Tibial nerve (tissue), 4 donors: ENCODE results near the gene MOGAT2. TPM values are rescaled to one million over a fixed set of nuclear protein-coding genes. Genes with fewer than 3 reads are reported as not detected.

ENCODE experiments used
- DNase-seq, 2 donors: peaks; one replicate each; pipeline ENCODE4 v3.0.0-alpha.2; 2019; ENCODE audit warnings: low spot score in 2 of 2
- H3K27ac ChIP-seq, 4 donors: fragments of 200-600 bp; sonication (generic) in 3 of 4; one replicate each; pipeline ENCODE4 v1.5.1; 2017 to 2019; ENCODE audit warnings: mild to moderate bottlenecking in 1 of 4
- H3K27me3 ChIP-seq, 2 donors: fragments of 200-600 bp; sonication (generic) in 1 of 2; one replicate each; pipeline versions ENCODE4 v1.5.1 to v1.6.0; 2017 to 2019
- H3K36me3 ChIP-seq, 3 donors: fragments of 200-600 bp; sonication (generic); one replicate each; pipeline ENCODE4 v1.5.1; 2018 to 2019
- H3K4me1 ChIP-seq, 4 donors: fragments of 200-600 bp; sonication (generic) in 3 of 4; one replicate each; pipeline ENCODE4 v1.5.1; 2017 to 2019
- H3K4me3 ChIP-seq, 4 donors: fragments of 200-600 bp; sonication (generic) in 3 of 4; one replicate each; pipeline ENCODE4 v1.5.1; 2017 to 2019; ENCODE audit warnings: mild to moderate bottlenecking in 1 of 4, moderate library complexity in 1 of 4
- H3K9me3 ChIP-seq, 4 donors: fragments of 200-600 bp; sonication (generic) in 3 of 4; one replicate each; pipeline ENCODE4 v1.5.1; 2017 to 2019
- EP300 ChIP-seq, 2 donors: sonication (generic); formaldehyde crosslinking; IDR thresholded peaks; one replicate each; pipeline ENCODE4 v1.6.1; 2017; ENCODE audit warnings: antibody characterized with exemption in 2 of 2, mild to moderate bottlenecking in 1 of 2
- POLR2A ChIP-seq, 2 donors: fragments of 450-650 bp; IDR thresholded peaks; one replicate each; pipeline ENCODE4 v1.6.1; 2017; ENCODE audit warnings: antibody characterized with exemption in 2 of 2, mild to moderate bottlenecking in 2 of 2, moderate library complexity in 2 of 2
- WGBS, 2 donors: methylation state at CpG; one replicate each; pipeline ENCODE4 v1.1.5; 2018; 5-methylcytosine and 5-hydroxymethylcytosine counted together
- total RNA-seq, 4 donors: library from RNA; depleted of rRNA; stranded (reverse); fragments of >200 nt; gene quantifications; one replicate each; pipeline ENCODE4 v1.1.0, GENCODE V29; 2016
- TF ChIP-seq, protein P1 (sequence below), 5 experiments: fragments of 200-600 bp in 3 of 5; fragments of 450-650 bp in 2 of 5; sonication (generic) in 3 of 5; IDR thresholded peaks; one replicate each; pipeline ENCODE4 v1.5.1; 2016 to 2019; ENCODE audit warnings: antibody characterized with exemption in 5 of 5, mild to moderate bottlenecking in 3 of 5, moderate library complexity in 2 of 5

The MOGAT2 gene
- total RNA-seq, 4 donors from 2014 or later = not detected

DNA sequence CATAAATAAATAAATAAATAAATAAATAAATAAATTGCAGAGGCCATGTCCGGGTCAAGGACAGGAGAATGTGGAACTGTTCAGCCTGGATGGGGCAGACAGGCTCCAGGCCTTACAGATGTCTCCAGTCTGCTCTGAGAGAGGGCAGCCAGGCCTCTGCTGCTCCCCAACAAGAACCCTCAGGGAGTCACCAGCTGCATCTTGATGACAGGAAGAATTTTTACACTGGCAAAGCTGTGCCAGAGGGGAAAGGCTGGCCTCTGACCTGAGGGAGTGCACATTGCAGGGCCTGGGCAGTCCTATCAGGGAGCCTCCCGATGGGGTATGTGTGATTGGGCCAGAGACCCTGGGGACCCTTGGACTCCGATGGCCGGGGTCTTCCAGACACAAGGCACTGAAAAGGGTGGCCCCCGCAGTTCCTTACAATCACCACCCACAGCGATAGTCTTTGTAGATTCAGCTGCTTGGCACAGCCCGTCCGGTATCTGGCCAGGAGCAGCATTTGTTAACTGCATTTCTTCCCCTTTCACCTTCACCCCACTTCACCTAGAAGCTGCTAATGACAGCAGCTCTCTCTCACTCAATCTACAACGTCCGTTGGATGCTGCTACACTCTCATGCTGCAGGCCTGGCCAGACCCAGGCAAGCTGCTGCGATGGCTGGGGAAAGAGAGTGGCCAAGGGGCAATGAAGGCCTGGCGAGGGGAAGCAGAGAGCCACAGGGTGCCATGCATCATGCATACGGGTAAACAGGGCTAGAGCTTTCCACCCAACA, 8.1 kb downstream of the MOGAT2 start:
- TF ChIP-seq EP300 (IDR thresholded peaks at IDR 0.05) (no peak), POLR2A (IDR thresholded peaks at IDR 0.05) (no peak)
- TF ChIP-seq, protein P1, sequence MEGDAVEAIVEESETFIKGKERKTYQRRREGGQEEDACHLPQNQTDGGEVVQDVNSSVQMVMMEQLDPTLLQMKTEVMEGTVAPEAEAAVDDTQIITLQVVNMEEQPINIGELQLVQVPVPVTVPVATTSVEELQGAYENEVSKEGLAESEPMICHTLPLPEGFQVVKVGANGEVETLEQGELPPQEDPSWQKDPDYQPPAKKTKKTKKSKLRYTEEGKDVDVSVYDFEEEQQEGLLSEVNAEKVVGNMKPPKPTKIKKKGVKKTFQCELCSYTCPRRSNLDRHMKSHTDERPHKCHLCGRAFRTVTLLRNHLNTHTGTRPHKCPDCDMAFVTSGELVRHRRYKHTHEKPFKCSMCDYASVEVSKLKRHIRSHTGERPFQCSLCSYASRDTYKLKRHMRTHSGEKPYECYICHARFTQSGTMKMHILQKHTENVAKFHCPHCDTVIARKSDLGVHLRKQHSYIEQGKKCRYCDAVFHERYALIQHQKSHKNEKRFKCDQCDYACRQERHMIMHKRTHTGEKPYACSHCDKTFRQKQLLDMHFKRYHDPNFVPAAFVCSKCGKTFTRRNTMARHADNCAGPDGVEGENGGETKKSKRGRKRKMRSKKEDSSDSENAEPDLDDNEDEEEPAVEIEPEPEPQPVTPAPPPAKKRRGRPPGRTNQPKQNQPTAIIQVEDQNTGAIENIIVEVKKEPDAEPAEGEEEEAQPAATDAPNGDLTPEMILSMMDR (IDR thresholded peaks at IDR 0.05) = no peak
- H3K4me3 ChIP-seq = no peak overlapping the region
- 58 to 62% methylated on average over 13 of the region's 13 CpGs for WGBS, 2 donors

DNA sequence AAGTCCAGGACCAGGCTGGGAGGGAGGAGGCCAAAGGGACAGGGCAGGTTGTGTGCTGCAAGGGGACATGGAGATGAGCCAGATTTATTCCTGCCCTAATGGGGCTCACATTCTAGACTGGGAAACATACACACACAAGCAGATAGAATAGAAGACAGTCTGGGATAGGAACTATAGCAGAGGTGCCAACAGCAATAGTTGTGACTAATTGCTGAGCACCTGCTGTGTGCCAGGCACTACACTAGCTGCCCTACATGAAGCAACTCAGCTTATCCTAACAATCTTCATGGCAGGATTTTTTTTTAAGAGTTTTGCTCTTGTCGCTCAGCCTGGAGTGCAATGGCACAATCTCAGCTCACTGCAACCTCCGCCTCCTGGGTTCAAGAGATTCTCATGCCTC, 11.4 kb downstream of the MOGAT2 start:
- Histone ChIP-seq H3K27me3 (no peaks in the 10 kb centered on the region), H3K36me3 (no peaks in the 10 kb centered on the region), H3K4me1 (peaks cover 0 to 4% (median 0%) of the 10 kb centered on the region in 4 donors), H3K27ac (no peak overlapping the region), H3K4me3 (no peak overlapping the region), H3K9me3 (no peaks in the 10 kb centered on the region)
- WGBS, 2 donors = 93 to 97% methylated on average over 2 of the region's 2 CpGs
- DNase-seq = no peak
- TF ChIP-seq EP300 (IDR thresholded peaks at IDR 0.05) (no peak), POLR2A (IDR thresholded peaks at IDR 0.05) (no peak)
- TF ChIP-seq, protein P1 (IDR thresholded peaks at IDR 0.05) = no peak

More for the DNA sequence above, 8.1 kb downstream of the MOGAT2 start:
- H3K27me3 ChIP-seq = no peaks in the 10 kb centered on the region
- no peaks in the 10 kb centered on the region for H3K9me3 ChIP-seq
- no peak for DNase-seq
- H3K36me3 ChIP-seq = no peaks in the 10 kb centered on the region
- no peak overlapping the region for H3K27ac ChIP-seq
- H3K4me1 ChIP-seq = peaks cover 0 to 4% (median 0%) of the 10 kb centered on the region in 4 donors

DNA sequence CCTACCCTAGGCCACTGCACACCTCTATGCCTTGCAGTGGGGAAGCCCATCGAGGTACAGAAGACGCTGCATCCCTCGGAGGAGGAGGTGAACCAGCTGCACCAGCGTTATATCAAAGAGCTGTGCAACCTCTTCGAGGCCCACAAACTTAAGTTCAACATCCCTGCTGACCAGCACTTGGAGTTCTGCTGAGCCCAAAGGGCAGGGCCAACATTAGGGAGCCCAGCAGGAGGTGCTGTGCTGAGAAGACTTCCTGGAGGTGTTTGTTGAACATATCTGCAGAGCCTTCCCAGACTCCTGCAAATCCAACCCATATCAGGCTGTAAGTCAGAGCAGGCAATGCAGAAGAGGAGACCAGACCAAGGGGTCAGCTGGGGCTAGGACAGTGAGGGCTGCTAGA, 13.5 kb downstream of the MOGAT2 start:
- no peaks in the 10 kb centered on the region for H3K27me3 ChIP-seq
- TF ChIP-seq EP300 (IDR thresholded peaks at IDR 0.05) = no peak
- TF ChIP-seq, protein P1 (IDR thresholded peaks at IDR 0.05) = no peak
- no peak for TF ChIP-seq POLR2A (IDR thresholded peaks at IDR 0.05)
- H3K4me1 ChIP-seq = no peaks in the 10 kb centered on the region
- no peaks in the 10 kb centered on the region for H3K36me3 ChIP-seq
- no peak for DNase-seq
- 90 to 94% methylated on average over 5 of the region's 5 CpGs for WGBS, 2 donors
- H3K4me3 ChIP-seq = no peak overlapping the region
- no peak overlapping the region for H3K27ac ChIP-seq
- no peaks in the 10 kb centered on the region for H3K9me3 ChIP-seq

DNA sequence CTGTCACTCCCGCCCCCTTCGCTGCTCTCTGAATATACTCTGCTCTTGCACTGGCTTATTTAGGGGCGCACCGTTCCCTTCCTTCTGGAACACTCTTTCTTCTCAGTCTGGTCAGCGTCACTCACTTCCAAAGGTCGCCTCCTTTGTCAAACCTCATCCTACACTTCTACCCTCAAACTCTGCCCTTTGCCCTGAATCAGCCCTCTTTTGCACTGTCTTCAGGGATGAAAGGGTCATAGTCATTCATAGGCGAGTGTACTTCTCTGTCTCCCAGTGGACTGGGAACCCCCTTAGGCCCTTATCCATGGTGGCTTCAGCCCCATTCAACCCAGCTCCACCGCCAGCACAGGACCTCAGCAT, 15.4 kb downstream of the MOGAT2 start:
- TF ChIP-seq, protein P1 (IDR thresholded peaks at IDR 0.05) = no peak
- TF ChIP-seq EP300 (IDR thresholded peaks at IDR 0.05) = no peak
- TF ChIP-seq POLR2A (IDR thresholded peaks at IDR 0.05) = no peak
- no peak for DNase-seq
- Histone ChIP-seq H3K27me3 (no peaks in the 10 kb centered on the region), H3K36me3 (no peaks in the 10 kb centered on the region), H3K27ac (no peak overlapping the region), H3K9me3 (no peaks in the 10 kb centered on the region), H3K4me3 (no peak overlapping the region), H3K4me1 (no peaks in the 10 kb centered on the region)
- 78 to 83% methylated on average over 8 of the region's 8 CpGs for WGBS, 2 donors

DNA sequence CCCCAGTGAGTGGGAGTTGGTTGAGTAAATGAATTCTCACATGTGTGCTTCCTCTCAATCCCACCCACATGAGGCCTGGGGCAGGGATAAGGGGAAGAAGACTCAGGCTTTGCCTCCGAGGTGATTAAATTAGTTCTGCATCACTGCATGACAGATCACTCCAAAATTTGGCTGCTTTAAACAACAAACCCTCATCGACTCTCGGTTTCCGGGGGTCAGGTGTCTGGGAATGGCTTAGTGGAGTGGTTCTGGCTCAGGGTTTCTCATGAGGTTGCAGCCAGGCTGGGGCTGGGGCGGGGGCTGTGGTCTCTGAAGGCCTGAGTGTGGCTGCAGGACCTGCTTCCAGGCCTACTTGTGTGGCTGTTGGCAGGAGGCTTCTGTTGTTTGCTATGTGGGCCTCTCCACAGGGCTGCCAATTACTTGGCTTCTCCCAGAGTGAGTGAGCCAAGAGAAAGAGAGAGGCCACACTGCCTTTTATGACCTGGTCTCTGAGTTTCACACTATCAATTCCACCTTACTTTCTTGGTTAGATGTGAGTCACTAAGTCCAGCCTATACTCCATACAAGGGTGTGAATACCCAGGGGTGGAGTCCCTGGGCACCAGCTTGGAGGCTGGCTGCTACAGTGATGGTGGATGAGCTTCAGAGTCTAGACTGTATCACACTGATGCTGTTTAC, 15.9 kb downstream of the MOGAT2 start:
- H3K9me3 ChIP-seq = no peaks in the 10 kb centered on the region
- no peak overlapping the region for H3K4me3 ChIP-seq
- no peak overlapping the region for H3K27ac ChIP-seq
- 59 to 71% methylated on average over 5 of the region's 5 CpGs for WGBS, 2 donors
- H3K36me3 ChIP-seq = no peaks in the 10 kb centered on the region
- DNase-seq = no peak
- TF ChIP-seq POLR2A (IDR thresholded peaks at IDR 0.05) (no peak), EP300 (IDR thresholded peaks at IDR 0.05) (no peak)
- TF ChIP-seq, protein P1 (IDR thresholded peaks at IDR 0.05) = no peak
- H3K27me3 ChIP-seq = no peaks in the 10 kb centered on the region
- H3K4me1 ChIP-seq = no peaks in the 10 kb centered on the region
